GM21528 (cell line): ENCODE data around the gene ASPN.

Experiments used
- ATAC-seq: cut with Tn5 transposase; IDR thresholded peaks from one replicate; pipeline ENCODE4 v1.9.1; 2021; ENCODE audit warnings: mild to moderate bottlenecking, moderate library complexity; ENCODE audit not compliant: unreplicated experiment, low FRiP score

Gene ASPN

GRCh38 chr9:92506184-92506857, 24.0 kb upstream of the ASPN start:
- no peak for ATAC-seq

GRCh38 chr9:92504881-92505280, 22.6 kb upstream of the ASPN start:
- no peak for ATAC-seq

- ATAC-seq, result no peak
These were observed 20.9 kb upstream of the ASPN start for GRCh38 chr9:92503156-92503555.

DNA sequence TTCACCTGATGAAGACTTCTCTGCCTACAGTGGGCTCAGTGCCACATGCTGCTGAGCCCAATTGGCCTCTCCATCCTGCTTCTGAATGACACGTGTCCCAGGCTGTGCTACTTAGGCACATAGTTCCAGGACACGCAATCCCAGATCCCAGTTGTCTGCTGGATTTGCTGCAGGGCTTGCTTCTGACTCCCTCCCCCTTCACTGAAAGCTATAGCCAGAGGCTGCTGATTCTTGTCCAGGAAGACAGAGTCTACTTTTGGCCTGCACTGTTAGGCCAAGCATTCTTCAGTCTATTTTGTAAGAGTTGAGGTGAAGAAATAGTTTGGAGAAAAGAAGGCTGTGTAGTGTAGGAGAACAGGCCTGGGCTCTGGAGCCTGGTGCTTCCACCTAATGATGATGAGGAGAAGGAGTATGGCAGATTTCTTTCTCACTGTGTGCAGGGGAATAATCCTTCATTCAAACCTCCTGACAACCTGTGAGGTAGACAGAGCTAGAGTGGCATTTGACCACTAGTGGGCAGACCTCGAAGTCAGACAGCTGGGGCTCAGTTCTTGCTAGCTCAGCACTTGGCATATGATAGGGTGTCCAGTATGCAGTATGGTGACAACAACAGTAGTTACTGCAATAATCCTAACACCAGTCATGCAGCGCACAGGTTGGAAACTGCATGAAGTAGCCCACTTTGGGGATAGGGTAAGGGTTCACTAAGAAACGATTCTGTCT, 19.5 kb upstream of the ASPN start:
- ATAC-seq, result no peak

- ATAC-seq, result no peak
These were observed 18.4 kb upstream of the ASPN start for GRCh38 chr9:92500725-92501124.

- no peak for ATAC-seq
These were observed 17.4 kb upstream of the ASPN start for GRCh38 chr9:92499701-92500100.

DNA sequence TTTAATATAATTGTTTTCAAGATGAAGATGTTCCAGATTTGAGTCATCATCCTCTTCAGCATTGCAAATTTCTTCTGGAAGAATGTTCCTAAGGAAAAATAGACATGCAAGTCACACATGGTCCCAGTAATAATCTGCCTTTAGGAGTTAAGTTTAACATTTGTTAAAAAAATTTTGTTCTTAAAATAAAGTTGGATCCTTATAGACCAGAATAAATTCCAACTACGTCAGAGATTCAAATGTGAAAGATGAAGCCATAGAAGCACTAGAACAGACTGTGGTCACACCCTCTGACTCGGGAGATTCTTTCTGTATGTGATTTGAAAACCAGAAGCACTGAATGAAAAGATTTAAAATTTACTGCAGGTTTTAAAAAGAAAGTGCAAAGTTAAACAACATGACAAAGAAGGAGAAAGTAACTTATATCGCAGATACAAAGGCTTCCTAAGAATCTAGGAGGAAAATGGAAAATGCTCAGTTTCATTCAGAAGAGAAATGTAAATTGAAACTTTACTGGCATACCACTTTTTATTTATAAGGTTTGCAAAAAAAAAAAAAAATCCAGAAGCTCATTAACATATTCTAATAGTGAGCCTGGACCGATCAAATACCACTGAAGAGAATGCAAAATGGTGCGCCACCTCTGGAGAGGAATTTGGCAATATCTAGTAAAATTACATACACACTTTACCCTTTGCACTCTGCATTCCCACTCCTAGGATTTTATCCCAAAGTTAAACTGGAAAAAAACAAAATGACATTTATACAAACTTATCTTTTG, 14.3 kb upstream of the ASPN start:
- no peak for ATAC-seq

GRCh38 chr9:92494856-92495255, 12.6 kb upstream of the ASPN start:
- no peak for ATAC-seq

- no peak for ATAC-seq
These were observed 11.6 kb upstream of the ASPN start for GRCh38 chr9:92493749-92494387.

- ATAC-seq, result no peak
These were observed 10.6 kb upstream of the ASPN start for GRCh38 chr9:92492781-92493401.

DNA sequence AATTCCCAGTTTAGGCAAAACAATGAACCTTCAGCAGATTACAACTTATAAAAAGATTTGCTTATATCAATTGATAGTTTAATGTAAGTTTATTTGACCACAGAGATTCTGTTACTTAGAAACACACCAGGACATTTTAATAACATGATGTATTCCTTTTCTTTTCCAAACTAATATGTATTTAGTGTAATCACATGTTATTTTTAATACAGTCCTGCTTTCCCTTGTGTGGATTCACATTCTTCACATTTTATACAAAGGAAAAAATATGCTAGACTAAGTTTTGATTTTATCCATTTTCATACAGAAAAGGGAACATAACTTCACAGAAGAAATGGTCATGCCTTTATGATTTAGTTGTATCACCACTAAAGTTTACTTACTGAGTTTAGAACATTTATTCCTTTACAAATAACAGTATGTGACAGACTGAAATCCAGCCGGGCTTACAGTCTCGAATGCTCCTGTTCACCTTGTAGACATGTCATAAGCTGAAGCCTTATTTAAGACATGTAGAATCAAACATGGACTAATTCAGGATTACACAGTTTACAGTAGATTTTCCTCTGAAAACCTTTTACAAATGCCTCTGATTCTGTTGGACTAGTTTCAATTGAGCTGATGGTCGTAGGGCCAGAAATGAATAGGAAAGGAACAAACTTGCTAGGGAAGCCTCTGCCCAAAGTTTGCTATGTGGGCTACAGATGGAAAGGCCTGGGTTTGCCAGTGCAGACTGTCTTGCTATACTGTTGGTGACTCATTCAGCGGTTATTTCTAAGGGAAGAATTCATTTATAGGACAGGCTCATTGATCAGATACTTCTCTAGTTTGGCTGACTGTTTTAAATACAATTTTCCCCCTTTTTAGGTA, 6.6 kb upstream of the ASPN start:
- ATAC-seq, result no peak

- ATAC-seq, result no peak
These were observed 4.1 kb upstream of the ASPN start for GRCh38 chr9:92486371-92486770.

DNA sequence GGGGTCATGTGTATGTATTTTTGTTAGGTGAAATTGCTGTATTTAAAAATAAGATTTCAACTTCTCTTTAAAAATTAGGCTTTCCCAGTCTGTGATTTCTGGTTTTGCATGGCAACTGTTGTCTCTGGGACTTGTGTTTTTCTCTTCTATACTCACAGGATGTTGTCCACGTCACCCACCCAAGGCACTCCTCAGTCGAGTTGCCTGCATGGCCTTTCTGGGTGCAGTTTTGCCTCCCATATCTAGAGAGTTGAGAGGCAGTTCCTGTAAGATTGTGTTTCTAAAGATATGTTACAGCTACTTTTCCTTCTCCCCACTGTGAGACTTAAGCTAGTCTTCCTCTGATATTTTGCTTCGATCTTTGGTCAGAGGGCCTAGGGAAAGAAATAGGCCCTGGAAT, 2.3 kb upstream of the ASPN start:
- no peak for ATAC-seq

DNA sequence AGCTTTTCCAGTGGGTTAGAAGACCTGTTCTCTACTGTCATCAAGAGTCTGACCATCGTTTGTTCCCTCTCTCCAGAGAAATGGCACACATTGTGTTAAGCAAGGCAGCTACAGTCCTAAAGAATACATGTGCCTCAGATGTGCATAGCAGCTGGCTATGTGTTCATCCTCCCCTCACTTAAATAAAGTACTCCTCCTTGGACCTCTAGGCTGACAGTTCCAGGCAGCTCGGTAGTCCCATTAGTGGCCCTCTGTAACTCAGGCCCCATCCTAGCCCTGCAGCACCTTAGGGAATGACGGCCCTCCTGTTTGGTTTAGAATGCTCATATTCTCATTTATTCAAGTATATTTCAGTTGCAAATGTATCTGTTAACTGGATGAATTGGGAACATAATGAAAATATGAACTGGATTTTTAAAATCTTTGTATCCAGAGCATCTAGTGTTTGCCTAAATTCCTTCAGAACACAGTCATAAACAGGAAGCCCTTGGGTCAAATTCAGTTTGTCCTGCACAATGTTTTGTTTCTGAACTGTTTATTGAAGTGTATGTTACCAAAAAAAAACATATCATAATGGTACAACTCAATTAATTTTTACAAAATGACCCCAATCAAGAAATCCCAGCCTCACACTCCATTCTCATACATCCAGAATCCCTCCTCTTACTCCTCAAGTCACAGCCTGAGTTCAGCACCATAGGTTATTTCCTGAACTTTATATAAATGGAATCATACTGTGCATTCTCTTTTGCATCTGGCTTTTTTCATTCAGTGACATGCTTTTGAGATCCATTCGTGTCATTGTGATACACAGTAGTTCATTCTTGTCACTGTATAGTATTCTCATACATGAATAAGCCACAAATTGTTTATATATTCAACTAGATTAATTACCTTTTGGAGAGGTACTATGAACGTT, 1.6 kb upstream of the ASPN start:
- no peak for ATAC-seq

DNA sequence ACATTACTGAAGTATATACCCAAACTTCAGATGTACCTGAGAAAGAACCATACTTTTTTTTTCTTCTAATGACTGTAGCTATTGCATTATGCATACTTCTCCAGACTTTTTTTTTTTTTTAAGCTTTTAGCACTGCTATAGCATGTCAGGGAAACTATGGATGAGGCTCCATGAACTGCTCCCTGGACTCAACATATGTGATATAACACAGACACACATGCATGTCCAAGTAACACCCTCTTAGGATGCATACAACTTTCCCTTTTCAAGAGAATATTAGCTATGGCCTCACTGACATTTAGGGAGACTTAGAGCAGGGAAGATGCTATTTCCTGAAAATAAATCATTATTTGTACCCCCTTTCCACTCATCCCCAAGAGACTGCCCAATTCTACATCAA, 499 bp upstream of the ASPN start:
- ATAC-seq, result no peak

- ATAC-seq, result no peak
These were observed 1.2 kb downstream of the ASPN start for GRCh38 chr9:92480986-92481633.

- no peak for ATAC-seq
These were observed 2.0 kb downstream of the ASPN start for GRCh38 chr9:92480291-92480771.

GRCh38 chr9:92479346-92479745, 3.0 kb downstream of the ASPN start:
- ATAC-seq, result no peak
